ENCODE measurements around the gene CTNND2.

CTNND2 gene

DNA sequence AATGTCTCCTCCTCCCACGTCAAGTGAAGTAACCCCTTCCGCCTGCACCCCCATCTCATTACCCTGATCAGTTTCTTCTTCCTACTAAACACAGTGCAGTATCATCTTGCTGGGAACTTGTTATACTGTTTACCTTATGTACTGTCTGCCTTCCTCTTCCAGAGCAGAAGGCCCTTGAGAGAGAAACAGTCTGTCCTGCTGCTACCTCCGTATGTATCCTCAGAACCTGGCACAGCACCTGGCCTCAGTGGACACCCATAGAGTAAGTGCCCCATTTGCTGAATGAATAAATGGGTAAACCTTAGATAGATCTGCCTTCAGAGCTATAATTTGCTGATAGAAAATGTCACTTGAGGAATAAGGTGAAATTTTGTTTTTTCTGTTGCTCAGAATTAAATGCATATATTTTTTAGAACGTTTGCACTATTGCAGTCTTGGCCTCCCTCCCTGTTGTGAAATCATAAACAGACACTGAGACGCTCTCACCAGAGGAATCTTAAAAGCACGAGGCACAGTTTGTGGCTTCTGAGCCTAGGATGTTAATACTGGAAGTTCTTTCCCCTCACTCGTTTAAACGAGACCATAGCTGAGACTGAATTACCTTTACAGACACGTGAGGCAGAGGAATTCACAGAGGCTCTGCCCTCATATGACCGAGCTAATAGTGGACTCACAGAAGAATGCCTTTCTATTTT is 920.1 kb downstream of the CTNND2 start:
- no peak for DNase-seq (ENCODE audit: low read depth)

DNA sequence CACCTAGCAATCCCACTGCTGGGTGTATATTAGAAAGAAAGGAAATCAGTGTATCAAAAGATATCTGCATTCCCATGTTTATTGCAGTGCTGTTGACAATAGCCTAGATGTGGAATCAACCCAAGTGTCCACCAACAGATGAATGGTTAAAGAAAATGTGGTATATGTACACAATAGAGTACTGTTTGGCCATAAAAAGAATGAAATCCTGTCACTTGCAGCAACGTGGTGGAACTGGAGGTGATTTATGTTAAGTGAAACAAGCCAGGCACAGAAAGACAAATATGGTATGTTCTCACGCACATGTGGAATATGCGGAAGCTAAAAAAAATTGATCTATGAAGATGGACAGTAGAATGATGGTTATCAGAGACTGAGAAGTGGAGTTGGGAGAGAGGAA is 921.6 kb downstream of the CTNND2 start:
- DNase-seq (ENCODE audit: low read depth): no peak

DNA sequence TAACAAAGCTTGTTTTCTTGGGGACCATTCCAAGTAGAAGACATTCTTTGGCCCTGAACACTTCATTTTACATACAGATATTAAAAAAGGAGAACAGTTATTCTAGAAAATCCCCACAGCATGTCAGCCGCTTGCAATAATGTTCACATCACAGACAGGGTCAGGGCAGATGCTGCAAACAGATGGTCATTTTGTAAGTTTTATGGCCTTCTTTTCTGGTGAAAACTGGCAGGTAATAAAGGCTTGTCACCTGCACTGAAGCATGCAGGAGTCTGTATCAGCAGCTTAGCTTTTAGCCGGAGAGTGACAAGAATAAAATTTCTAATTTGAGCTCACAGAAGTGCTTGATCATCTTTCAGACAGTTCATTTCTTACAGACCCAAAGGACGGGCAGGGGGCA is 922.3 kb downstream of the CTNND2 start:
- no peak for DNase-seq (ENCODE audit: low read depth)

DNA sequence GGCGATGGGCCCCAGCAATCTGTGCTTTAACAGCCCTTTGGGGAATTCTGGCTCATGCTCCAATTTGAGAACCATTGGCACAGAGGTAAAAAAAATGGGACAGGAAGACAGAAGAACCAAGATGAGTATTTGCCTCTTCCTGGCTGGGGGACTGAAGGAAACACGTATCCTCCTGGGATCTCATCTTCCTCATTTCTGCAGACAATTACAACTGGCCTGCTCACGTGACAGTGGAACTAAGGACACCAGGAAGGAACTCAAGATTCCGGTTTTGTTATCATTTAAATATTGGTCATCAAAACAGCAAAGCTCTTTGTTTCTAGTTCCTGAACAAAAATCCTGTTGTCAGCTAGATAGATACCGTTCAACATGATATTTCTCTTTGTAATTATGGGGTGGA is 927.2 kb downstream of the CTNND2 start:
- no peak for DNase-seq (ENCODE audit: low read depth)

DNA sequence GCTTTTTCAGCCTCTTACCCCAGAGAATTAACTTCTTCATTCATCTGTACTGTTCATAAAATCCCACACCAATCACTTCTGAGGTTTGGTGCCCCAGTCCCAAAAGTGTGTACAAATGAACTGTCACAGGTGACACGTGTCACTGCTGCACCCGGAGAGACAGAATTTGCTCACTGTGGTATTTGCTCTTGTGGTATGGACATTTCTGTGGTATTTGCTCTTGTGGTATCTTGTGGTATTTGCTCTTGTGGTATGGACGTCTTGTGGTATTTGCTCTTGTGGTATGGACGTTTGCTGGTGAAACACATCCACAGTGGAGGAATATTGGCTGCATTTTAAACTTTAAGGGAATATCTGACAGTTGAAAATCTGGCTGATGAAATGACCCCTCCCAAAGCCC is 928.3 kb downstream of the CTNND2 start:
- no peak for DNase-seq (ENCODE audit: low read depth)

DNA sequence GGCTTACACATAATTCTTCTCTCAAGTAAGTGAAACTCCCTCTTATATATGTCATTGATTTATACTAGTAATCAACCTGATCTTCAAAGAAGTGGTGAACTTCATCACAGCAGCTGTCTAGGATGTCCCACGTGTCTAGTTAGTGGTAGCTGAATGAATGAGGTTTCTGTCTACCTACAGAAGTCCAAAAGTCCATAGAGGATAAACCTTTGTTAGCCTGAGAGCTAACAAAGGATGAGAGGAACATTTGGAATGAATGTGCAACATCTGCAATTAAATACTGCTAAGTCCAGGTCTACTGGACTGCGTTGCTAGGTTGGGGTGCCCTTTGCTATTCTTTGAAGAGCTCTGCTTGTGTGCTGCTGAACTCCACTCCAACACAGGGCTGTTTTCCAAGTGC is 929.4 kb downstream of the CTNND2 start:
- DNase-seq (ENCODE audit: low read depth): no peak

DNA sequence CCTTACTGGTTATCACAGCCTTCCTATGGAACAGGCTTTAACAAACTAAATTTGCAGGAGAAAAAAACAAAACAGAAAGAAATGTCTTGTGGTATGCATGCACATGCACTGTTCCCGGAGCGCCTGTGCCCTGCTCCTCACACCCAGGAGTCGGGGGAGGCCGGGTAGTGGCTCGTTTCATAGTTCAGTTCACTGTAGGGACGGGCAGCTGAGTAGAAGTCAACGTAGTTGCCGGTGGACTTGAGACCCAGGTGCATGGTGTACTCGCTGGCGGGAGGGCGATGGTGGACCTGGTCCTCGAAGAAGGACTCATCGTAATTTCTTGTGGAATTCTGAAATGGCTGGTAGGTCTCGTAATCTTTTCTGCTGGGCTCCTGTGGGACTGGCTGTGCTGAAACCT is 930.9 kb downstream of the CTNND2 start:
- DNase-seq (ENCODE audit: low read depth): no peak

DNA sequence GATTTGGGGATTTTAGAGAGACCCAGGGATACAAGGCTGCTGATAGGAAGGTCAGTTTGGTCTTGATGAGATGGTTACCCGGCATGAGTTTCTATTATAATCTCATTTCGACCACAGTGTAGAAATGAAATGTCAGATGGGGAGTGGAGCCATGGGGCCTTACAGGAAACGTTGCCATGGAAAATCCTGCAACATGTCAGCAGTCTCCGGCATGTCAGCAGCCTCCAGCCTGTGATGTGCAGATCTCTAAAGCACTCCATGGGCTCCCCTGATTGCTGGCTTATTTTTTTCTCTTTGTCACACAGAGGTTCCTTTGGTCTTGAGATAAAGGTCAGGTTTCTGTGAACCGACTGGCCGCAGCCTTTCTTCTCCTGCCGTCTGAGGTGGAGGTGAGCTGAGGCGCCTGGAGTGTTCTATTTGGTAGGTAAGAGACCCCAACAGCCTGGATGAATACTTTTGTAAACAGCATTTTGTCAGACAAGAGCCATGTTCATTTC is 934.5 kb downstream of the CTNND2 start:
- DNase-seq (ENCODE audit: low read depth): no peak

DNA sequence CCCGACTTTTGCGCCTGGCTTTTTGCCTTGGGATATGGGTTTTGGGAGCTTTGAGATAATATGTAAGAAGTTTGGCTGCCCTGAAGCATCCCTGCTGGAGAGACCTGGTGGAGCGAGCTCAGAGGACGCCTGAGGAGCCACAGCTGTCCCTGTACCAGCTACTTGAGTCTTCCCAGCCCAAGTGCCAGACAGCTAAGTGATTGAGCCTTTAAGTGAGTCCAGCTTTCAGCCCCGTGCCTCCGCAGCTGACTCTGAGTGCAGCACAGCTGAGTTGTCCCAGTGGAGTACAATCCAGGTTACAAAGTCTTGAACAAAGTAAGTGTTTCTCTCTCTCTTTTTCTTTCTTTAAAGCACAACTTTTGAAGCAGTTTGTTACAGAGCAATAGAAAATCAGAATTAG is 939.4 kb downstream of the CTNND2 start:
- DNase-seq (ENCODE audit: low read depth): no peak

DNA sequence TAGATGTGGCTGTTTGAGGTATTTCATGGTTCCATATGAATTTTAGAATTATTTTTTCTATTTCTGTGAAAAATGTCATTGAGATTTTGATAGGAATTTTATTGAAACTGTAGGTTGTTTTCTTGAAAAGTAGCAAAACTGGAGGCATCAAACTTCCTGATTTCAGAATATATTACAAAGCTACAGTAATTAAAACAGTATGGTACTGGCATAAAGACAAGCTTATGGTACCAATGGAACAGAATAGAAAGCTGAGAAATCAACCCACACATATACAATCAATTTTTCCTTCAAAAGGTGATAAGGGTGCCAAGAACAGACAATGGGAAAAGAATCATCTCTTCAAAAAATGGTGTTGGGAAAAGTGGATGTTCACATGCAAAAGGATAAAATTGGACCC is 945.5 kb downstream of the CTNND2 start:
- no peak for DNase-seq (ENCODE audit: low read depth)

DNA sequence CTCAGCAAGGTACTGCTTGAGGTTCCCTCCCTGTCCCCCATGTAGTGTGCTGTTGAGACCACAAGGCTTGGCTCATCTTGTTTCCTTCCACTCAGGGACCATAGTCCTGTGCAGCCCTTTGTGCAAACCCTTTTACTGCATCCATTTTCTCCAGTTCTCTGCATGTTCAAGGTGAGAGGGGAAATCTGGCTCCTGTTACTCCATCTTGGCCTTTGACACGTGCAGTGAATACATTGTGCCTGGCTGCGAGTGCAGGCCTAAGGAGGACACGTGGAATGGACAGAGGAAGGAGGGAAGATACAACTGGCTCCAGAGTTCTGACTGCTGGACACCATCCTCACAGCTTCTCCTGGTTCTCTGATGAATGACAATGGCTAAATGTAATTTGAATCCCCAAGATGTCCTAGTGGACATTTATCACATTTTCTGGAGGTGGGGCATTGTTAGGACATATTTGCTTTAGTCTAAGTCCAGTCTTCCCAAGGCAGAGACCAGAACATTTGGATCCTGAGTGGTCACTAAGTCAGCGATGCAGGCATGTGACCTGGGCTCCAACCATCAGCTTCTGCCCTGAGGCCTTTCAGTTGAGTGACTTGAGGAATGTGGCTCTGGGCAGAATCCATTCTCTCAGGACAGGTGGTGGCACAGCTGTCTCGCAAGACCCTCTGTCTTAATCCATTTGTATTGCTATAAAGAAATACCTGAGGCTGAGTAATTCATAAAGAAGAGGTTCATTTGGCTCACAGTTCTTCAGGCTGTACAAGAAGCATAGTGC is 954.2 kb downstream of the CTNND2 start:
- no peak for DNase-seq (ENCODE audit: low read depth)

DNA sequence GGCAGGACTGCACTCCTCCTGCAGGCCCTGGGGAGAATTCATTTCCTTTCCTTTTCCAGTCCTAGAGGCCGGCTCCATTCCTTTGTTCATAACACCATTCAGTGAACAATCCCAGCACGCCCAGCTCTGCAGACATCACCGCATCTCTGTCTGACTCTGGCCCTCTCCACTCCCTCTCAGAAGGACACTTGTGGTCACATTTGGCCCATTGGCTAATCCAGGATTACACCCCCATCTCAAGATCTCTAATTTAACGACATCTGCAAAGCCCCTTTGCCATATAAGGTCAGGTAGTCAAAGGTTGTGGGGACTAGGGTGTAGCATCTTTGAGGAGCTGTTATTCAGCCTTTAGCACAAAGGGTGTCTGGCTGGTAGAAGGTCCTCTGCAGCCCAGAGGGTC is 958.2 kb downstream of the CTNND2 start:
- DNase-seq (ENCODE audit: low read depth): no peak

DNA sequence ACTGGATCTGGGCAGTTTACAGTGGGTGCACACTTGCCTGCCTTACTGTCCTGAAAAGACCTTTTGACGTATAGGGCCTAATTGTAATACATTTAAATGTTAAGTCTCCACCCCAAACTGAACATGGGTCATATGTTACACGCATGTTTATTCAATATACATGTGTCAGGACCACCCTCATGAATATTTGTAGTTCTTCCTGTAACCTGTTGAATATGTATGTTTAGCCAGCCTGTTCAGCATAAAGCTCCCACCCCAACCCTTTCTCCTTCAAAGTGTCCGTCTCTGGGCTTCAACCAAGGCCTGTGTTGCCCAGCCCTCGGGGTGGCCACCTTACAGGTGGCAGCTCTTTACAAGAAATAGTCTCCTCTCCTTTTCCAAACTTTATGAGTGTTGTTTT is 962.3 kb downstream of the CTNND2 start:
- no peak for DNase-seq (ENCODE audit: low read depth)

DNA sequence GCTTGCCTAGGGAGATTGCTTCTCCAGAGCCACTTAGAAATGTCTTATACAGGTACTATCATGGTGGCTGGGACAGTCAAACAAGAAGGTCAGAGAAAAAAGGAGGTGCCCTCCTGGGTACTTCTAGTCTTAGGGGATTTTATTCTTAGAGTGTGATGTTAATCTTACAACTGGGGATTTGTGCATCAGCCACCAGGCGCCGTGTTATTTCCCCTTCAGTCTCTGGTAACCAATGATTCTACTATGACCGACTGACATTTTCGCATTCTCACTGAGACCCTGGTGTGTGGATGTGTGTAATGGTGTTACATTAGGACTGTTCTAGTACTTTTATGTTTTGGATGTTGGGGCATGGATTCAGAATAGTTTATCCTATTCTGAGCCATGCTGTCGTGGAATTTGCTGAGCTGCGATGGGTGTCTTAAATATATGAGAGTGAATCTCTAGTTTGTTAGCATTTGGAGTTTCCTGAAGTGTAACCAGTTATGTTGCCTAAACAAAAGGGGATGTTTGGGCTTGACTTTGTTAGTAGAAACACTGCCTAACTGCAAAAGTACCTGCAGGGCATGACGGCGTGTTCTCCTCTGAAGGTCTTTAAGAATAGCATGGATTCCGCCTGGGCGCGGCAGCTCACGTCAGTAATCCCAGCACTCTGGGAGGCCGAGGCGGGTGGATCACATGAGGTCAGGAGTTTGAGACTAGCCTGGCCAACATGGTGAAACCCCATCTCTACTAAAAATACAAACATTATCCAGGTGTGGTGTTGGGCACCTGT is 968.0 kb downstream of the CTNND2 start:
- DNase-seq (ENCODE audit: low read depth): no peak

DNA sequence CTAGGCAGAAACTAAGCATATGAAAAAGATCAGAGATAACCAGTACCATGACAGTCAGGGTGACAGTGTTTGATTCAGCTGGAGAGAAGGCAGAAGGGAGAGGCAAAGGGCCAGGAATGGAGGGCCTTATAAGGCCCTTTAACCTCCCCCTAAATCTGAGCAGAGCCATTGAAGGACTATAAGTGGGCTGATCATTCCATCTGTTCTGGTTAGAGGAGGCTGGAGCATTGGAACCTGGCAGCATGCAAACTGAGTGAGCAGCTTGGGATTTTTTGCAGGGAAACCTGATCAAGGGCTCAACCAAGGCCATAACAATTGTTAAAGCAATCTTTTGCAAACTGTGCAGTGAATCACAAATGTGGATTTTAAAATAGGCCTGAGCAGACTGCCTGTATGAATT is 968.7 kb downstream of the CTNND2 start:
- DNase-seq (ENCODE audit: low read depth): no peak

DNA sequence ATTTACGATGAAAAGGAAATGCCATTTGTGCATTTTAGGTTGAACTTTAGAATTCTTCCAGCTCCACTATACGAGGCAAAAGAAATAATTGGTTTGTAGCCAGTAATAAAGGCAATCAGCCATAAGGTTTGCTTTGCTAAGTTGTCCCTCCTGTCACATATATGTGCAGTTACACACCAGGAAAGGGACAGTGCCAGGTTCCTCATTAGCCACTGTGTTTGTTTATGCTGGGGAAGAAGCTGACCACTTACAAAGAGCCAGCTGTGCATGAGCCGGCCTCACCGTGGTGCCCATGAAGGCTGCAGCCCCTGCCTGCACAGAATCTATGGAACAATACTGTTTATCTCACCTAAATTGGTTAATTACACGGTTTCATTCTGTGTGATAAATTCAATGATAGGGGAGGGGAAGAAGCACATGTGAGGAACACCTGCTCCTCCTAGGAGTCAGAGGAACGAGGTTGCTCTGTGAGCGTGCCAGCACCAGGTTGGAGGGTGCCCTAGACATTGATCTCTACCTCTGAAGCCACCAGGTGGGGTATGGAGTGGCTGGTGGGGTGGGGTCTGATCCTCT is 969.4 kb downstream of the CTNND2 start:
- no peak for DNase-seq (ENCODE audit: low read depth)

DNA sequence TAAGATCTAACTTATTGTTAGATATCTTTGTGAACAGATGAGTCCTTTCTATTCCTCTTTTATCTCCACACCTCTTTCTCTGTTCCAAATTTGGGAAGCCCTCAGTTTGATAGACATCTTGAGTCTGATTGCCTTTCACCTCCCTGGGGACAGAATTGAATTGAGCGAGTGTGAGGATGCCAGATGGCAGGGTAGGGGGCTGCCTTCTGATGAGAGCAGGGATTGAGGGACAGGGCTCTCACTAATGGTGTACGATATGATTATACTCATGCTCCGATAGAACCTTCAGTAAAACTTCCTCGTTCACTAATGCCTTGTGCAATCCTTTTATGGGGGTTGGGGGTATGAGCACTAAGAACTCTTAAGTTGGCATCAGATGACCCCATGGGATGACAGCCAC is 971.1 kb downstream of the CTNND2 start:
- no peak for DNase-seq (ENCODE audit: low read depth)

DNA sequence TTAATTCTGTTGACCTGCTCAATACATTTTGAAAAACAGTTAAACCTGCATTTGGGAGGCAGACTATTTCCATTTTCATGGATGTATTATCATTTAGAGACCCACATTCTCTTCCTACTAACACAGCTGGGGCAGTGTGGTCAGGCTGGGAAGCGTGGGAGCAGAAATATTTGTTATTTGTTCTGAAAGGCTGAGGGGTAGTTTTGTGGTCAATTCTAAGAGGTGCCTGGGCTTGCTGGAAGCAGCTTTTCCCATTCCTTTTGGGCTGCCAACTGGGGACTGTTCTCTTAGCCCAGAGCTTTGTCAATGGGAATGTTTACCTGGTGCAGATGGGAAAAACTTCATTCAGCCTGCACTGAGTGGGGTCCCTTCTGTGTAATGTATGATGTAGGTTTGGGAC is 971.8 kb downstream of the CTNND2 start:
- no peak for DNase-seq (ENCODE audit: low read depth)

DNA sequence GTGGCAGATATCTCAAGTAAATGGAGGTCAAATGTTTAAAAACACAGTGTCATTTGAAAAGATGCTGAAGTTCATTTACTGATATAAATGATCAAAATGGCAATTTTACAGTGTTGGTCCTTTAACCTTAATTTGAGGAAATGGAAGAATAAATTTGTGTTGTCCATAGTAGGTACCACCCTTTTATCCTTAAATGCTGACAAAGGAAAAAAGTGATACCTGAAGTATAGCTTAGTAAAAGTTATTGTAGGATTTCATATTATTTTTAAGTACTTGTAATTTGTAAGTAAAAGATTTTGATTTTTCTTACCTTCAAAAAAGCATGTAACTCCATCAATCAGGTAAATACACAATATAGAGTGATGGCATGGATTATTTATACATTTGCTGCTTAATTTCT is 976.6 kb downstream of the CTNND2 start:
- no peak for DNase-seq (ENCODE audit: low read depth)

DNA sequence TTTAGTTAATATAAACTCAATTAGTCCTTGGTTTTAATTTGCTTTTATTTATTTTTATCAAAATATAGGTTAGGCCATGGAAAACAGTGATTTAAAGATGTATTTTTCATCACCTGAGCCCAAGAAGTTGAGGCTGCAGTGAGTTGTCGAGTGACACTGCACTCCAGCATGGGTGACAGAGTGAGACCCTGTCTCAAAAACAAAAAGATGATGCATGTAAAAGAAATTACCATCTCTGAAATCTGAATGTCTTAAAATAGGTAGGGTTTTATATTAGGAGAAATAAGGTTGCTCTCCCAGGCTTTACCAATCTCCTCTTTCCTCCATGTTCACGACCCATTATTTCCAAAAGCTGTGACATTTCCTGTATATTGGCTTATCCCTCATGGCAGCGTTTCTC is 980.9 kb downstream of the CTNND2 start:
- no peak for DNase-seq (ENCODE audit: low read depth)
